Measurements from ENCODE around the gene TPM4.
A peak's percentile ranks its signal among the peaks of the same experiment; 100 is the strongest.
"Not testable (repeated sequence)": the region's sequence is repeated elsewhere in the genome, so short reads cannot be mapped to it uniquely, and the experiment has no call there.

Gene TPM4

DNA sequence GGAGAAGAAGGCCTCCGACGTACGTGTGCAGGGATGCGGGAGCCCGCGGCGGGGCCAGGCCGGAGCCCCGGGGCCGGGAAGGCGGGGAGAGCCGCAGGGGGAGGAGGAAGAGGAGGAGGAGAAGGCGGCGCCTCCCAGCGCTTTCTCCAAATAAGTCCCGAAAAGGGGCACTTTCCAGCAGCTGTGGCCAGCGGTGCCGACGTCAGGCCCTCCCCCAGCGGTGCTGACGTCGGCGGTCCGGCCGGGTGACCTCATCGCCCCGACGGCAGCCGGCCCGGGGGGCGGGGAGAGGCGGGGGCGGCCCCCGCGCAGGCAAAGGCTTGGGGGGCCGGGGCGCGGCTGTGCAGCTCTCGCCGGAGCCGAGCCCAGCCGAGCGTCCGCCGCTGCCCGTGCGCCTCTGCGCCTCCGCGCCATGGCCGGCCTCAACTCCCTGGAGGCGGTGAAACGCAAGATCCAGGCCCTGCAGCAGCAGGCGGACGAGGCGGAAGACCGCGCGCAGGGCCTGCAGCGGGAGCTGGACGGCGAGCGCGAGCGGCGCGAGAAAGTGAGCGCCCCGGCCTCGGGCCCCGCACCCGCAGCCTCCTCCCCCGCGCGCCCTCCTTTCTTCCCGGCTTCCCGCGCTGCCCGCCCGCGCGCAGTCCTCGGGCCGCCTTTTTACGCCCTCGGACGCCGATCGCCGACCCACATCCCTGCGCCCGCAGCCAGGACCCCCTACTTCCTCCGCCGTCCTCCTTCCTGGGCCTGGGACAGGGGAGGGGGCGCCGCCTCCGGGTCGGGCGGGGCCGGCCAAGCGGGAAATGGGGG lies at the start of gene TPM4:
TPM4 (plus strand) TSS at position 342 of the 804 bp plus-strand sequence; CDS start at position 413, 71 bp downstream.
- peak; percentile 43 to 66 for DNase-seq (ENCODE audit: low read depth in 1 of 2, low spot score in 1 of 2)

DNA sequence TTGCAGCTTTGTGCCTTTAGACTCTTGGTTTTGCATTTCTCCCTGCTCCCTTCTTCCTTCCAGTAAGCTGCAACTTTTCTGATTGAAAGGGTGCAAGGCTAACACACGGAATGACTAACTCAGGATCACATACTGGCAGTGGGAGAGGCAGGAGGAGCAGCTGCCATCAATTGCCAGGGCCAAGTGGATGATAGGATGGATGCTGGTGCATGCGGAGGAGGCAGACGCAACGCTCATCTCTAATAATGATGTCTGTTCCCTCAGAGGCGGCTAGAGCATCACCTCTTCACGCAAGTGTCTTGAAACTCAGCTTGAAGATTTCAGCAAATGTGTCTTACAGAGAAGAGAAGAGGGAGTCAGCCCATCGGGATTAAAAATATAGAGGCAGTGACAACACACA lies 49.5 kb upstream of the TPM4 start:
- DNase-seq (ENCODE audit: low read depth in 1 of 2, low spot score in 1 of 2) = no peak

DNA sequence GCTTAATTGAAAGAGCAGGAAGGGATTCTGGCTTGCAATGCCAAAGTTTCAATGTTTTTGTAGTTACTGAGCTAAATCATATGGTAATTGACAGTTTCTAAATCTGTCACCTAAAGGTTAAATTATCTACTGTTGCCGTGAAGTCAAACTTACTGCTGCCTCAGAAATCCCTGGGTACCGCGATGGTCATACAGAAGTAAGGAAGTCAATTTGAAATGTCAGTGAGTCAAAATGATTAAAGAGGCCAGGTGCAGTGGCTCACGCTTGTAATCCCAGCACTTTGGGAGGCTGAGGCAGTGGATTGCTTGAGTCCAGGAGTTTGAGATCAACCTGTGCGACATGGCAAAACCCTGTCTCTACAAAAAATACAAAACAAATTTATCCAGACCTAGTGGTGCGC lies 48.8 kb upstream of the TPM4 start:
- DNase-seq (ENCODE audit: low read depth in 1 of 2, low spot score in 1 of 2) = no peak

DNA sequence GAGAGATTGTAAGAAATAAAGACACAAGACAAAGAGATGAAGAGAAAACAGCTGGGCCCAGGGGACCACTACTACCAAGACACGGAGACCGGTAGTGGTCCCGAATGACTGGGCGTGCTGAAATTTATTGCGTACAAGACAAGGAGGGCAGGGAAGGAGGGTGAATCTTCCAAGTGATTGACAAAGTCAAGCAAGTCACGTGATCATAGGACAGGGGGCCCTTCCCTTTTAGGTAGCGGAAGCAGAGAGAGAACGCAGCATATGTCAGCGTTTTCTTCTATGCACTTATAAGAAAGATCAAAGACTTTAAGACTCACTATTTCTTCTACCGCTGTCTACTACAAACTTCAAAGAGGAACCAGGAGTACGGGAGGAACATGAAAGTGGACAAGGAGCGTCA lies 46.1 kb upstream of the TPM4 start:
- DNase-seq (ENCODE audit: low read depth in 1 of 2, low spot score in 1 of 2) = not testable (repeated sequence)

DNA sequence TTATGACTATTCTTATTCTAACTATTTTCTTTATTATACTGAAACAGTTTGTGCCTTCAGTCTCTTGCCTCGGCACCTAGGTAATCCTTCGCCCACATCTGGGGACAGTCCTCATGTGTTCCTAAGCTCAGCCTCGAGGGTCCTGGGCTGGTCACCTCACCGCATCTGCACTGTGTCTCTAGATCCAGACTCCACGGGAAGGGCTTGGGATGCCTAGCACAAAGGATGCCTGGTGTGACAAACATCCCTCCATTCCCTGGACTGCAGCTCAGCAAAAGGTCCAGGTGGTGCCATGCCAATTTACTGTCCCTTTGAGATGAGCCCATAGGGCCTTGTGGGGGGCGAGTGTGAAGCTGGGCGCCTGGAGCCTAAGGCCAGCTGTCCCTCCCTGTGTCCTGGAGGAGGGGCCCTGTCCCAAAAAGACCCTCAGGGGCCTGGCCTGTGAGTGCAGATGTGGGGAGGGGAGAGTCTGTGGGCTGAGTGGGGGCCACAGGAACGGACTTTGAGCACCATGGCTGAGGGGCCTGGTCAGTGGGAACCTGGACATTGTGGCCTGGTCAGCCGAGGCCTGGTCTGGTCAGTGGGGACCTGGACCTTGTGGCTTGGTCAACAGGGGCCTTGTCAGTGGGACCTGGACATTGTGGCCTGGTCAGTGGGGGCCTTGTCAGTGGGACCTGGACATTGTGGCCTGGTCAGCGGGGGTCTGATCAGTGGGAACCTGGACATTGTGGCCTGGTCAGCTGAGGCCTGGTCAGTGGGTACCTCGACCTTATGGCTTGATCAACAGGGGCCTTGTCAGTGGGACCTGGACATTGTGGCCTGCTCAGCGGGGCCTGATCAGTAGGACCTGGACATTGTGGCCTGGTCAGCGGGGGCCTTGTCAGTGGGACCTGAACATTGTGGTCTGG lies 45.1 kb upstream of the TPM4 start:
- no peak for DNase-seq (ENCODE audit: low read depth in 1 of 2, low spot score in 1 of 2)

DNA sequence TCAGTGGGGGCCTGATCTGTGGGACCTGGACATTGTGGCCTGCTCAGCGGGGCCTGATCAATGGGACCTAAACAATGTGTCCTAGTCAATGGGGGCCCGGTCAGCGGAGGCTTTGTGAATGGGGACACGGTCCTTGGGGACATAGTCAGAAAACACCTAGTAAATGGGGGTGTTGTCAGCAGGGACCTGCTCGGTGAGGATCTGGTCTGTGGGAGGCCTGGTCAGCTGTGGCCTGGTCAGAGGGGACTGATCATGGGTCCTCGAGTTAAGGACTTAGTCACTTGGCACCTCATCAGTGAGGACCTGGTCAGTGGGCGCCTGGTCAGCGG lies 44.5 kb upstream of the TPM4 start:
- no peak for DNase-seq (ENCODE audit: low read depth in 1 of 2, low spot score in 1 of 2)

DNA sequence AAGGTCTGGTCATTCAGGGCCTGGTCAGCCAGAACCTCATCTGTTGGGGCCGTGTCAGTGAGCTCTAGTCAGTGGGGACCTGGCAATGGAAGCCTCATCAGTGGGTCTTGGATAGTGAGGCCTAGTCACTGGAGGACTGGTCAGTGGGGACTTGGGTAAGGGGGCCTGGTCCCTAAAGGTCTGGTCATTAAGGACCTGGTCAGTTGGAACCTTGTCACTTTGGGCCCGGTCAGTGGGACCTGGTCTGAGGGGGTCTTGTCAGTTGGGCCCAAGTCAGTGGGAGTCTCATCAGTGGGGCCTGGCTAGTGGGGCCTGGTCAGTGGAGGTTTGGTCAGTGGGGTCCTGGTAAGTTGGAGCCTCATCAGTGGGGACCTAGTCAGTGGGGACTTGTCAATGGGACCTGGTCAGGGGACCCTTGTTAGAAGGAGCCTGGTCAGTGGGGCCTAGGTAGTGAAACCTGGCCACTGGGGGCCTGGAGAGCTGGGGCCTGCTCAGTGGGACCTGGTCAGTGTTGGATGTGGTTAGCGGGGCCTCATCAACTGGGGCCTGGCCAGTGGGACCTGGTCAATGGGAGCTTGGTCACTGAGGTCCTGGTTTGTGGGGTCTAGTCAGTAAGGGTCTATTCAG lies 43.7 kb upstream of the TPM4 start:
- no peak for DNase-seq (ENCODE audit: low read depth in 1 of 2, low spot score in 1 of 2)

DNA sequence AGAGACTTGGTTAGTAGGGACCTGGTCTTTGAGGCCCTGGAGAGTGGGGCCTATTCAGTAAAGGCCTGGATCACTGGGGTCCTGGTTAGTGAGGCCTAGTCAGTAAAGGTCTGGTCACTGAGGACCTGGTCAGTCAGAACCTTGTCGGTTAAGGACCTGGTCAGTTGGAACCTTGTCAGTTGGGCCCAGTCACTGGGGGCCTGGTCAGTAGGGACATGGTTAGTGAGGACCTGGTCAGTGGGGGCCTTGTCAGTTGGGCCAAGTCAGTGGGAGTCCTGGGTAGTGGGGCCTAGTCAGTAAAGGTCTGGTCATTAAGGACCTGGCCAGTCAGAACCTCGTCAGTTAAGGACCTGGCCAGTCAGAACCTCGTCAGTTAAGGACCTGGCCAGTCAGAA lies 43.2 kb upstream of the TPM4 start:
- no peak for DNase-seq (ENCODE audit: low read depth in 1 of 2, low spot score in 1 of 2)

DNA sequence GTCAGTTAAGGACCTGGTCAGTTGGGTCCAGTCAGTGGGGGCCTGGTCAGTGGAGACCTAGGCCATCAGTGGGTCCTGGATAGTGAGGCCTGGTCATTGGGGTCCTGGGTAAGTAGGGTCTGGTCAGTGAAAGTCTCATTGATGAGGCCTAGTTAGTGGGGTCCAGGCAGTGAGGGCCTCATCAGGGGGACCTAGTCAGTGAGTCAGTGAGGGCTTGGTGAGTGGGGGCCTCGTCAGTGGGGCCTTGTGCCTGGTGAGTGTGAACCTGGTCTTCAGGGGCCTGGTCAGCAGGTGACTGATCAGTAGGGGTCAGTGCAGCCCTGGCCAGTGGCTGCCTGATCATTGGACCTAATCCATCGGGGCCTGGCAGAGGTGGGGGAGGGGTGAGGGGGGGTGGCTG lies 42.6 kb upstream of the TPM4 start:
- DNase-seq (ENCODE audit: low read depth in 1 of 2, low spot score in 1 of 2) = no peak

DNA sequence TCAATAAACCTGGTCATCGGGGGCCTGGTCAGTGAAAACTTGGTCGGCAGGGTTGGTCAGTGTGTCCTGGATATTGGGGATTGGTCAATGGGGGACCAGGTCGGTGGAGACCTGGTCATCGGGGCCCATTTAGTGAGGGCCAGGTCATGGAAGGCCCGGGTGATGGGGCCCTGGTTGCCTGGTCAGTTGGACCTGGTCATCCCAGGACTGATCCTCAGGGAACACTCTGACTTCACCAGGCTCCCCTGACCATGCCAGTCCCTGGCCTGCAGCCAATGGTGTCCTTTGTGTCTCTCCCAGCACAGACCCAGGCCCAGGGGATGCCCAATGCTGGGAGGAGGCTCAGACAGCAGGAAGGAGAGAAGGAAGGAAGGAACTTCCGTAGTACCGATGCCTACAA lies 42.1 kb upstream of the TPM4 start:
- DNase-seq (ENCODE audit: low read depth in 1 of 2, low spot score in 1 of 2) = no peak

DNA sequence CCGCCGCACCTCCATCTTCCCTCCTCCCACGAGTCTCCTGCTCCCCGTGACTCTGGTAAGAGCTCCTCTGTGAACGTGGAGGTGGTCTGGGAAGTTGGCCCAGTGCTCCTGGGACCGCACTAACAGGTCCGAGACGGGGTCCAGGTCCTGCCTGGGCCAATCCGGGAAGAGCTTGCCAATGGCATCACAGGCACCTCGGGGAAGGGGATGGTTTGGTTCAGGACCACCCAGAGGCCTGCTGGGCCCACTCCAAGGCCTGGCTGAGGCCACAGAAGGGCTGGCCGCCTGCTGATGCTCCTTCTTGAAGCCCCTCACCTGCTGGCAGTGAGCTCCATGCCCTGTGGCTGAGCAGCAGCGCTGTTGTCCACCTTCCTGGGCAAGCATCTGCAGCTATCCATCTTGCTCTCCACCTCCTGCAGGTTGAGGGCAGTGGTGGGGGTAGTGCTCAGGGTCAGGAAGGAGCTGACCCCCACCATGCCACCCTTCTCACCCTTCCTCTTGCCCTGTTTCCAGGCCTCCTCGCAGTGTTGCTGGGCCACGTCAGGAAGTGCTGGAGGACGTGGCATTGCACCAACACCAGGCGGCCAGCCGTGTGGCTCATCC lies 41.2 kb upstream of the TPM4 start:
- DNase-seq (ENCODE audit: low read depth in 1 of 2, low spot score in 1 of 2) = no peak

DNA sequence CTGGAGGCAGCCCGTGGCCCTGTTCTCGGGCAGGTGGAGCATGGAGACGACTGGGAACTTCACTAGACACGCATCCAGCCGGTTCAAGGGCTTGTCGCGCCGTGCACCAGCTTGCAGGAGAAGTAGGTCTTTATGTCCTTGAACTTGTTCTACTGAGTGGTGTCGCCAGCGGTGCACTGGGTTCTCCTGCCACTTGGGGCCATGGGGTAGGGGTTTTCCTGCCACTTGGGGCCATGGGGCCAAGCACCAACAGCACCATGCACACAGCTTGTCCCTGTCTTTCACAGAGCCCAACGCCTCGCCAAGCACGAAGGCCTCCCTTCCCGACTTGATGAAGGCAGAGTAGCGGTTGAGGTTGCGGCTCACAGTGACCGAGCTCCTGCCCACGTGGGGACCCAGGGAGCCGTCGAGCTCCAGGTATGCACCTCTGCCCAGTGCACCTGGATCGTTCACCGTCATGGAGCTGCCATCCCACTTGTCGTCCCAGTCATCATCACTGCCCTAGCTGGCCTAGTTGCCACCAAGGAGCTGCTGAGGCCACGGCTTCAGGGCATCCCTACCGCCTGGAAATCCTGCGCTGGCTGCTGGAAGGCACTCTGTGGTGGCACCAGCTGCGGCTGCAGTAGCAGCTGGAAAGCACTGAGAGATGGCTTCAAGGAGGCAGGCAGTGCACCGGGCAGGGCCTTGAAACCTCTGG lies 40.5 kb upstream of the TPM4 start:
- DNase-seq (ENCODE audit: low read depth in 1 of 2, low spot score in 1 of 2) = no peak

DNA sequence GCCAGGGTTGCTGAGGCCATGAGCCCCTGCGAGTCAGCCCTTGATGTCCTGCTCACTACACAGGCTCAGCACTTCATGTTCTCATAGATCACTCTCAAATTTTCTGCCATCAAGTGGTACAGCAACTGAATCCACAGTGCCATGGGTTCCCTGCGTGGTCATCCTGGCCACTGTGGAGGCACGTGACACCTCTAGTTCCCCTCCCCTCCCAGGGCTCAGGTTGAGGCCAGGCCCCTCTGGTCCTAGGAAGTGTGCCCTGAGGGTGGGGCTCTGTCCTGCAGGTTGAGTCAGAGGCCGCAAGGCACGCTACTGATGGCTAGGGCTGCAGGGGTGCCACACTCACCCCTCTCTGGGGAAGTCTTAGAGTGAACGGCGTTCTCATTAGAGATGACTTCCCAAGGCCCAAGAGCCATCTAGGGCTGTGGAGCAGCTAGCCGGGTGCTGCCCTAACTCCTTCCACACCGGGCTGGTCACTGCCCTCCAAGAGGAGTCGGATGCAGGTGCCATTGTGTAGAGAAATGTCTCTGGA lies 39.8 kb upstream of the TPM4 start:
- DNase-seq (ENCODE audit: low read depth in 1 of 2, low spot score in 1 of 2) = no peak

DNA sequence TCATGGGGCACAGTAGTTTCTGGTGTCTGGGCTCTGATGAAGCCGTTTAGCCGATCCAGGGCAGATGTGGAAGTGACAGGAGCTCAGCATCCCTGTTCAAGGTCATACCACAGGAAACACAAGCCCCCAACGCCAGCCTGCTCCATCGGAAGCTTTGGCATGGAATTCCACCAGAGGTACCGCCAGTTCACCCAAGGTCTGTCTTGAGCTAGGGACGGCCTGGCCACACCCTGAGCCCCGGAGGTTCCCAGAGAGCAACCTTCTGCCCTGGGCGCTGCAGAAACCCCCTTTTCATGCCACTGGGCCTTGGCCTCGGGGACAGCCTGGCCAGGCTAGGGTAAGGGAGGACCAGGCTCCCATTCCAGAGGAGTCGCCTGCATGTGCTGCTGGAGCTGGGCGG lies 39.4 kb upstream of the TPM4 start:
- DNase-seq (ENCODE audit: low read depth in 1 of 2, low spot score in 1 of 2) = no peak

DNA sequence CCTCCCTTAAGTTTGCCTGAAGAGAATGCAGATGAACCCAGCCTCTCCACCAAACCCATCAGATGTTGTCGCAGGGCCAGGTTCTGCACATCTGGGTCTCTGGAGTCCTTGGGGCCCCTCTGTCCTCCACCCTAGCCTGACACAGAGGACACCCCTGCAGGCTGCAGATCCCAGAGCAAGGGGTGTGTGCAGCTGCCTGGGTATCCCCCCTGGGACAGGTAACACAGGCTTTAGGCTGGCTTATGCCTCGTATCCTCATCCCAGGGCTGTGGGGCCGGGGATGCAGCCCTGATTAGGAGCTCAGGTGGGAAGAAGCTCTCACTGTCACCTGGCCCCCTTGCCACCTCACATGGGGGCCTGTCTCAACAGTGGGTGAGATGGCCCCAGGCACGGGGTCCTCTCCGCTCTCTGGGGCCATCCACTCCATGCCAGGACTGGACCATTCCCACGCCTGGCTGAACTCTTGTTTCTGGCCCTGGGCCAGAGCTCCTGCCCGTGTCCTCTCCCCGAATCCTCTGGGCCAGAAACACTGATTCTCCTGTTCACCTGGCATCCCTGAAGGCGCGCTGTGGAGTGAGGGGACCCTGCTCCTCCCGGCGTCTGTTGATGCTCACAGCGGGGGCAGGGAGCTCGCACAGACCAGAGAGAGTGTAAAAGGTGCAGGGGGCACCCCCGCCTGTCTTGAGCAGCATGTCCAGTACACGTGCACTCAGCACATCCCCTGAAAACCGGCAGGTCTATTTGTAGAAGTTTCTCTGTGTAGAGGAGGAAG lies 38.7 kb upstream of the TPM4 start:
- DNase-seq (ENCODE audit: low read depth in 1 of 2, low spot score in 1 of 2) = no peak

DNA sequence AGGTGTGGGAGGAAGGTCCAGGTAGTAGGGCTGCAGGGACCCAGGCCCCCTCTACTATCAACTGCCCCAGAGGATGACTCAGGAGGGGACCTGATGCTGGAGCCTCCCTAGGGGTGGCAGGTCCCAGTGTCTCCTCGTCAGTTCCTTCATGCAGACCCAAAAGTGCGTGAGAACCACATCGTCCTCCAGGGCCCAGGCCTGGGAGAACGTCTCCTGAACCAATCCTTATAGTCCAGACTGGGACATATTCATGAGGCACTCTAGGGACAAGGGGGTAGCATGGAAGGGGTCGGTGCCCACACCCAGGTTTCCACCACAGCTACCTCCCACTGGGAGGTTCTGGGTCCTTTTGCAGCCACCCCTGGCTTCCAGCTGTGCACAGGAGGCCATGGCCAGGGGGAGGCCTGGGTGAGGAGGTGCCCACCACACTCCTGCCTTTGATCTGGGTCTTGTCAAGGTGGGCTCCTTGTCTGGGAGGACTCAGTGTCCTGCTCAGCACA lies 38.0 kb upstream of the TPM4 start:
- DNase-seq (ENCODE audit: low read depth in 1 of 2, low spot score in 1 of 2) = no peak

DNA sequence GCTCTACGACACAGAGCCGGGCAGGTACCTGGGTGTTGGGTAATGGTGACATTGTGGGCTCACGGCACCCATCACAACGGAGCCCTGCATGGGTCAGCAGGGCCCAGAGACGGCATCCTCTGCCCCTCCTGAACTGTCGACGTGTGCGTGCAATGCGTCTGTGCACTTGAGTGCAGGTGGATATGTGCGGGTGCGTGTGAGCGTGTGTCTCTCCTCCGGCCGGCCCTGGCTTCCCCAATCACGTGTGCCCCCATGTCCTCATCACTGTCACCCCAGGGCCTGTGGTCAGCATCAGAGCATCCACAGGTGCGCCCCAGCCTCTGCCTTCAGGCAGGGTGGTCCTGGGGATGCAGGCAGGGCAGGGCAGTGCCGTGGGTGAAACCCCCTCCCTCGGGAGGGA lies 37.2 kb upstream of the TPM4 start:
- DNase-seq (ENCODE audit: low read depth in 1 of 2, low spot score in 1 of 2) = no peak

DNA sequence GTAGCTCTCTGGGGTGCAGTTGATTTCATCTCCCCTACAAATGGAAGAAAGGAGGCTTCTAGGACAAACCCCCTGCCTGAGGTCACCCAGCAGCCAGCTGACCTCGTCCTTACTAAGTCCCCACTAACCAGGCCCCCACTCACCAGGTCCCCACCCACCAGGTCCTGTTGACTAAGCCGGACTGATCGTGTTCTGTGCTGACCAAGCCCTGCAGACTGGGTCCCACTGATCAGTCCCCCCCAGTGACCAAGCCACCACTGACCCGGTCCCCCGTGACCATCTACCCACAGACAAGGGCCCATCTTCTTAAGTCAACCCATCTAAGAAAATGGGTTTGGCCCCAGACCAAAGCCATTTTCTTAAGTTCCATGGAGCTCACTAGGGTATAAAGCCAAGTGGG lies 36.8 kb upstream of the TPM4 start:
- no peak for DNase-seq (ENCODE audit: low read depth in 1 of 2, low spot score in 1 of 2)

DNA sequence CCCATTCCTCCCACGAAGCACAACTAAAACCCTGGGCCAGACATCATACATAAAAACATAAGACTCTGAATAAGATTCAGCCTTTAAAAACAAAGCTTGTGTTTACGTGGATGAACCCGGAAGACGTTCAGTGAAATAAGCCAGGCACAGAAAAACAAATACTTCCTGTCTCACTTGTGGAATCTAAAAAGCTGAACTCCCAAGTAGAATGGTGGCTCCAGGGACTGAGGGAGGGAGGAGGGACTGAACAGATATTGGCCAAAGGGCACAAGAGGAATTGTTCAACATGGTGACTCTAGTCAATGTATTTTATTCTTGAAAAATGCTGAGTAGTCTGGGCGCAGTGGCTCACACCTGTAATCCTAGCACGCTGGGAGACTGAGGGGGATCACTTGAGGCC lies 35.7 kb upstream of the TPM4 start:
- DNase-seq (ENCODE audit: low read depth in 1 of 2, low spot score in 1 of 2) = no peak

Data from activated T-helper 1 cell treated with anti-CD3 and anti-CD28 coated beads, Interleukin-2, amount 50 U/mL, for 16 hours (primary cell).